HG02610 (cell line): ENCODE results near the gene NOX1.

Experiments
- ATAC-seq: cut with Tn5 transposase; IDR thresholded peaks from one replicate; pipeline ENCODE4 v1.9.1; 2021; ENCODE audit warnings: mild to moderate bottlenecking, moderate library complexity; ENCODE audit not compliant: unreplicated experiment

The NOX1 gene

DNA sequence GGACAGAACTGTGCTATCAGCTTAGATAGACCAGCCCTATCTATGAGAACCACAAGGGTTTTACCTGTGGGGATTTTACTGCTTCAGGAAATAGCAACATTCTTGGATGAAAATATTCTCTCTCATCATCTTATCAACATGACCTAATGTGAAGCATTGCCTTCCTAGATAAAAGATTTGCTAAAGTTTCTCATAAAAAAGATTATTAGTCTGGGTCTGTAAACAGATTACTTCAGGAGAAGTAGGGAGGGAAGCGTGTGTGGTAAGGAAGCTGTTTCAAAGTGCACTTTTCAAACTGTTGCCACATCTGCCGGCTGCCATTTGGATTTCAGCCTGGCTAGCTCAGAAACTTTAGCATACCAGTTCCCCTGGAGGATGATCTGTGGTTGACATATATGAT is at the start of gene NOX1:
TSS of gene NOX1 (minus strand) at position 35 of the 400 bp plus-strand sequence. CDS start 220 bp downstream, outside the sequence.
- no peak for ATAC-seq

DNA sequence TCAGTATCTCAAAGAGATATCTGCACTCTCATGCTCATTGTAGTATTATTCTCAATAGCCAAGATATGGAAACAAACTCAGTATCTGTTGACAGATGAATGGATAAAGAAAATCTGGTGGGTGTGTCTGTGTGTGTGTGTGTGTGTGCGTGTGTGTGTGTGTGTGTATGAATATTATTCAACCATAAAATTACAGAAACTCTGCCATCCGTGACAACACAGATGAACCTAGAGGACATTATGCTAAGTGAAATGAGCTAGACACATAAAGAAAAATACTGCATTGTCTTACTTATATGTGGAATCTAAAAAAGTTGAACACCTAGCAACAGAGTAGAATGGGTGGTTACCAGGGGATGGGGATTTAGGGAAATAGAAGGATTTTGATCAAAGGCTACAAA is 41.4 kb upstream of the NOX1 start:
- ATAC-seq = no peak

DNA sequence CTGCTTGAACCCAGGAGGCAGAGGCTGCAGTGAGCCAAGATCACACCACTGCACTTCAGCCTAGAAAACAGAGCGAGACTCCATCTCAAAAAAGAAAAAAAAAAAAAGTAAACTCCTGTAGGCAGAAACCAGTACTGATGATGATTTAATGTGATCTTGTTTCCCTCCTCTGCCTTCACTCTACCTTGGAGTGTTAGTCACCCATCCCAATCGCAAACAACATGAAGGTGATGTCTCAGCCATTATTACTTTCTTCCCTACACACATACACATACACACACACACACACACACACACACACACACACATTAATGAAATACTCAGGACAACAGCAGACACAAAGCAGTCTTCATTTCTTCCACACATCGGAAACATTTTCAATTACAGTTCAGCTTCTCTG is 39.0 kb upstream of the NOX1 start:
- no peak for ATAC-seq

DNA sequence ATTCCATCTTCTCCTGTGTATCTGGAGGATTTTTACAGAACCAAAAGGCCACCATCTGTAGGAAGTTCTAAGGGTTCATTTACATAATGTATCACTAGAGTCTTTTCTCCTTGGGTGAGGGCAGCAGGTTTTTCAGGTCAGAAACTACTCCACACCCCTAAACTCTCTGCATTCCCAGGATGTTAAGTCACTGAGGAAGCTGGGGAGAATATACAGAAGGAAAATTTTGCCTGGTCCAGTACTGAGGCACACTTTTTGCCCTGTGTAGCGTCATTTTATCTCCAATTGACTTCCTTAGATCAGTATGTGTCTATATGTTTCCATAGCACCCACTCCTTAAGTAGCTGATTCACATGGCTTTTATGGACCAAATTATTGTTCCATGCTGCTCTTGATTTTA is 37.6 kb upstream of the NOX1 start:
- ATAC-seq = no peak

DNA sequence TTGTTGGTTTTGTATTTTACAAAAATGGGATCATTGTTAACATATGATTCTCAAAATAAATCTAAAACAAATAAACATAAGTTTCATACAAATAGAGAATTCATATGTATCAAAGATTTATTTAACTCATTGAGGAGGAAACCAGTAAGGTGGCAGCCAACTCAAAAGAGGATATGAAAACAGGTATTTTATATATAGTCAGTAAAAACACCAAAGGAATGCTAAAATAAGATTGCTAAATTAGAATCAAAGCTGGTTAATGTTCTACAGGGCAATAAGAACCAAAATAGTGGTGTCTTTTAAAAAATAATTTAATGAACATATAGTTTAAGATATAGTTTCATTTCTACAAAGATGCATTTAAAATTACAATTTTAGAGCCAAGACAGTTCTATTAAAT is 31.5 kb upstream of the NOX1 start:
- ATAC-seq = no peak

DNA sequence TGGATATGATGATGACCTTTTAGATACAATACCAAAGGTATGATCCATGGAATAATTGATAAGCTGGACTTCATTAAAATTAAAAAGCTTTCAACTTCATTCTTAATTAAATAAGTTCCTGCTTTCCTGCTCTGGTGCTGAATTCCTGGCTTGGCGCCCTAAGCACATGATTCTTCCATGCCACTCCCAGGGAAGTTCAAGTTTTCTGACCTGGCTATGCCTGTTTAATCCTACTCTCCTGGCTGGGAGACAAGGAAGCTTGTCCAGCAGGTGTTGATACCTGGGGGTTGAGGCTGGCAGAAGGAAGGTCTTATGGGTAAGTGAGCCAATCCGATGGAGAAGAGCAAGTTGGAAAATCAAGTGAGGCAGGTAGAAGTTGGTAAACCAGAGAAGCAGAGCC is 30.3 kb upstream of the NOX1 start:
- ATAC-seq = no peak

DNA sequence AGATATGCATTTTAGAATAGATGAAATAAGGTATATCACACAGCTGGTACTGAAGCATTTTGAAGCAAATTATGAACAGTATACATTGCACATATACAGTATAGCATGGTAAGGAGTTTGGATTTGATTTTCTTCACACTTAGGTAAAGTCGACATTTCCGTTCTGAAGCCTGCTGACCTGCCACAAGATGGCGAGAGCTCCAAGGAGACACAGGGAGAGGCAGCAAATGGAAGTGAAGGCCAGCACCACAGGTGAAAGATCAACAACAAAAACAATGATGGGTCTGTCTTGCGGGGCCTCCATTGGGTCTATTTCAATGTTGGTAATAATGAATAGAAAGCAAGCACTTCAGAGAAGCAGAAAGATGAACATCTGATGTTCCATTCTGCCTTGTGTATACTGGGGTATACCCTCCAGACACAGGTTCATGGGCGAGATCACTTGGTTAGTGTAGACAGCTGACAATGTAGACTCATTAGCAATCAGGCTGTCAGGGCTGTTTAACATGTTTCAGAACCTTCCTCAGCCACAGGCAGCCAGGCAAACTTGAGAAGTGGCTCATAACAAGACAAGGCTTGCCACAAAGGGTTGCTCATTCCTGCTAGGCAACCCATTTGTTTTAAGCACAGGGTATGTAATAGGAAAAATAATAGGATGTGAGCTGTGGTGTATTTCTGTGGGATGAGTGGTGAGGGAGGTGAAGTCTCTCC is 21.4 kb upstream of the NOX1 start:
- ATAC-seq = no peak

DNA sequence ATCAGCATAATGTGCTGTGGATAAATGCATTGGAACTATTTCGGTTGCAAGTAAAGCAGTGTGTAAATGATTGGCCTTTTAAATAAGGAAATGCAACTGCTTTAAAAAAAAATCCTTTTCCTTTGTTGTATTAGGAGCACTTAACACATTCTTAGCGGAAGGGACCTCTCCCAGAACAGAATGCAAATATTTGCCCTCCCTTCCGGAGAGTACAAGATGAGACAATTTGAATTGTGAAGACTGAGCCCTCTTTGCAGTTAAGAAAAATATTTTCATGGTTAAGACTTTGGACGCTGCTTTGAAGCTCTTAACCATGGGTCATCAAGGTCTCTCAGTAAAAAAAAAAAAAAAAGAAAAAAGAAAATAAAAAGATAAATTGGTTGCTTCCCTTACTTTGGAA is 9.5 kb upstream of the NOX1 start:
- ATAC-seq = no peak

DNA sequence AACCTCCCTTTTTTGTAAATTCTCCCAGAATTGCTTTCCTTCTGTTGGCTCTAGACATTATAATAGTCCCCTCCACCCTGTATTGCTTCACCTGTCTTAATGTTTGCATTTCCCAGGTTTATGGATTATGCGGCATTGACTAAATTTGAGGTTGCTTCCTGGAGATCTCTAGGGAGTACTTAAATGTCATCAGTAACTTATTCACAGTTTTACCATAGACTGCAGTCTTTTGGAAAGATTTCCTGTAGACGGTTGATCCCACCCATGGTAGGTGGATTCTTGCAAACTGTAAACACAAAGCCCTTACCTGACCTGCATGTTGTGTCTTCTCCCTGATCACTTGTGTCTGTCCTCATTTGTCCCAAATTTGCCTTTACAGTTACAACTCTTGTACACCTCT is 6.2 kb upstream of the NOX1 start:
- no peak for ATAC-seq

DNA sequence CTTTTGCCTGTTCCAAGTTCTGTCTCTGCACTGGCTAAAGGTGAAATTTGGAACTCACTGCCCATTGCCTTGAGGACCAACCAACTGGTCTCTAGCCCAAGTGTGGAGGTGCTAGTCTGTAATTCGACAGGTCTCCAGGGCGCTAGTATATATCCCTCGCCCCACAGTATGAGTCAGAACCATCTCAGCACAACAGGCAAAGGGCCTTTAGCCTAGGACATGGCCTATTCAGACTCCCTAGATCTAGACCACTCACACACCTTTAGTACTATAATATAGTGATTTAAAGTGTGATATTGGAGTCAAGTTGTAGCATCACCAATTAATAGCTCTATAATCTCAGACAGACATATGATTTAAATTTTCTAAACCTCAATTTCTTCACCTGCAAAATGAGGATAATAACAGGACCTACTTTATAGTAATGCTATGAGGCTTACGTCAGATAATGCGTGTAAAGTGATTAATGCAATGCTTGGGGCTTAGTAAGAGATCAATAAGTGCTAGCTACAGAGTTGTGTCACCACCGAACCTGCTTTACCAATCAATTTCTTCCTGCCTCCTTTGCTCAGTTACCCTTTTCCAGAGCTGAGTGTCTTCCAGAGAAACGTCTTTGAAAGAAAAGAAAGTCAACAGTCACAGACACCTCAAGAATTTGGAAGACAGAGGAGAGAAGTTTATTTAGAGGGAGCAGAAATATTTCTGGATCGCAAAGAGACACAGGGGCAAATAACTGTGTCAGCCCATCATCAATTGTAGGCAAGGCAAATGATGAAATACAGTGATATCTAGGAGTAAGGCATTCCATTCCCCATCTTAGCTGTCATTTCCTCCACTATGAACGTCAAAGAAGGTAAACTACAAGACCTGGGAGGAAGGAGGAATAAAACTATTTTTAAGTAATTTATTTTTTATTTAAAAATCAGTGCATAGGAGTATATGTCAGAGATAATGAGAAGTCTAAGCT is 2.3 kb downstream of the NOX1 start:
- no peak for ATAC-seq

DNA sequence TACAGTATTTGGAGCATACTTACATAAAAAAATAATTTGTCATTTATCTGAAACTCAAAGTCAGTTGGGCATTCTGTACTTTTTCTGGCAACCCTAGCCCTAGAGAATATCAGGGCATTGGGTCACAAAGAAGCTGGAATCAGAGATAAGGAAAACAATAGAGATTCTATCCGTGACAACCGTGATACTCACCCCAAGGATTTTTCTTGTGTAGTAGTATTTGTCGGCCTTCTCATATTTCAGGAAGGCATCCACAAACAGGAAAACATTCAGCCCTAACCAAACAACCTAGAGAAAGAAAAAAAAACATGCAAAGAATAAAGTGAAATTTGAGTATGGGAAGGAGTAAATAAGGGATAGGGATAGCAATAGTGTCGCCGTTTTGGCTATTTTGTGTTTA is 3.6 kb downstream of the NOX1 start:
- ATAC-seq = no peak

DNA sequence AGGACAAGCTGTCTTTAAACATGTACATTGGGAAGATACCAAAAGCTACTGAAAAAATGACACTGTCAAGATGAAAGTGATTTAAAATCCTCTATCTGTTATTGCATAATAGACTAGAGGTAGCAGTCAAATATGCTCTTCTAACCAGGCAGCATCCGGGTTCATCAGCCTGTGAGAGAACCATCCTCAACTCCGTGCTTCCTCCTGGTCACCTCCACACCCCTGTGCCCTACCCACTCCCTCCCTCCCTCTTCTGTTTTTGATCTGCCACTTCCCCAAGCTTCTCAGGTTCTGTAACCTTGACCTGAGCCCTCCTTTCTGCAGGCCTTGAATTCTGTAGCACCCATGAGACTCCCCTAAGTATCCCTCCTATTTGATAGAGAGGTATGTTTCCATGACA is 5.9 kb downstream of the NOX1 start:
- no peak for ATAC-seq

DNA sequence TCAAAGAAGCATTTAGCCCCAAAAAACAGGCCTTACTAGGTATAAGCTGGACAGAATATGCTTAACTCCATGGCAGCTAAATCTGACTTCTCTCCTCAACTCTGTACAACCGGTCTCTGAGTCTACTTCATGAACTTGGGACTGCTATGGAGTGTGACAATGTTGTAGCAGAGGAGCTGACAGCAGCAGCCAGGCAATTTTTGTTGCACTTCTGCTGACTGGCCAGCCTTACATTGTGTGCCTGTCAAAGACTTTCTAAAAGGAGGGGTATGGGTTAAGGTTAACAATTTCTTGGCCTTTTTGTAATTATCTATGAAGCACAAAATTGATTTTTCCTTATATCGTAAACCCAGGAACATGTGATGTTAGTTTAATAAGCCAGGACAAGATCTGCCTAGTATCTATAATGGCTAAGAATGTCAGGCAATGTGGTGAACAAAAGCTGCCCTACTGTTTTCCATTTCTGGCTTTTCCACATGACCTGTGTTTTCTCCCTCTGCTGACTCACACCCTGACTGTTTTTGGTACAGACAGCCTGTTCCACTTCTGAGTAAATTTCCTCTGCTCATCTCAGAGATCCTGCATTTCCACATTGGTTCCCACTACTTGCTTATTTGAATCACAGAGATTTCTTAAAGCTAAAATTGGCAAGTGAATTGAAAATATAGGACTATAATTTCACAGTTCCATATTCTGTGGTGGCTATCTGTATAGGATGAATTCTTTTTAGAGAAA is 9.3 kb downstream of the NOX1 start:
- no peak for ATAC-seq

DNA sequence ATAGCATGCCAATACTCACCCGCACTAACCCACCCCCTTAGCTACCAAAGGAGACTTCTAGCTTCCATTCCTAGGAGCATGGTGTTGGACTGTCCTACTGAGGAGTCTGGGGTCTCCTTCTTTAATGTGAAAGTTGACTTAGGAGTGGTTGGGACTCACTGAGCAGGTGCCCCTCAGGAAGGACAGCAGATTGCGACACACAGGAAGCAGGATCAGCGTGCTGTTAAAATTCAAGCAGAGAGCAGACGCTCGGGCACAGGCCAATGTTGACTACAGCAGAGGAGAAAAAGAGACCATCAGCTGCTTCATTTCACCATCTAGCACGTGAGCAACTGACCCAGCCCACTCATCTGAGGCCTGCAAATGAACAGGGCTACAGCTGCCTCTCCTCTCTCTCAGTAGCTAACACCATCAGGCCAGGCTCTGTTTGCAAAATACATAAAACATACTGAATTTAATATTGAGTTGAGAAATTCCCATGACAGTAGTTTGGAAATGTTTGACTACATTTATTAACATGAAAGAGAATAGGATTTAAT is 10.8 kb downstream of the NOX1 start:
- no peak for ATAC-seq

DNA sequence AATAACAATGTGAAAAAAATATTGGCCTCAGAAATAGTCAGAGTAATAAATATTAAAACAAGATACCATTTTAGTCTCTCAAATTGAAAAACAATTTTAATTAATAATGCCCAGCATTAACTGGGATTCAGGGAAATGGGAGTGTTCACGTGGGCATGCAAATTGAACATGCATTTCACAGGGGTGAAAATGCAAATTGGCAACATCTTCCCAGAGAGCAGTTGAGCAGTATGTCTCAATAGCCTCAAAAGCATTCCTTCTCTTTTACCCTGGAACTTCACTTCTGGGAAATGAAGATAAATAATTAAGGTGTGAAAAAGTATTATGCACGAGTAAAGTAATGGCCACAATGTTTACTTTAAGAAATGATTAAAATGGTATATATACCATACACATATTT is 21.3 kb downstream of the NOX1 start:
- ATAC-seq = no peak

DNA sequence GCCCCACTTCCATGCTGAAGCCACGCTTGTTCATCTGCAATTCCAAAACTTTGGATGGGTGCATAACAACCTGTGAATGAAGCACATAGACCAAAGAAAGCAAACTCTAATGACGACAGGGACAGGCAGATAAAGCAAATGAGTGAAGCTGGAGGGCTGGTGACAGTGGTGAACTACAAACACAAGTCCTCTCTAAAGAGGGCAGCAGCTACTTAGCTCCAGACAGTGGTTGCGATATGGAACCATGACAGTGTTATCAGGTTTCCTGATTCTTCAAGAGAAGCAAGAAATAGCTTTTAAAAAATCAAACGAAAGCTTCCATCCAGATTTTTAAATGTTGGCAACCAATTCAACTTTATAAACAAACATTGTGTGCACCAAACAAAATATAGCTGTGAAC is 23.8 kb downstream of the NOX1 start:
- ATAC-seq = no peak

DNA sequence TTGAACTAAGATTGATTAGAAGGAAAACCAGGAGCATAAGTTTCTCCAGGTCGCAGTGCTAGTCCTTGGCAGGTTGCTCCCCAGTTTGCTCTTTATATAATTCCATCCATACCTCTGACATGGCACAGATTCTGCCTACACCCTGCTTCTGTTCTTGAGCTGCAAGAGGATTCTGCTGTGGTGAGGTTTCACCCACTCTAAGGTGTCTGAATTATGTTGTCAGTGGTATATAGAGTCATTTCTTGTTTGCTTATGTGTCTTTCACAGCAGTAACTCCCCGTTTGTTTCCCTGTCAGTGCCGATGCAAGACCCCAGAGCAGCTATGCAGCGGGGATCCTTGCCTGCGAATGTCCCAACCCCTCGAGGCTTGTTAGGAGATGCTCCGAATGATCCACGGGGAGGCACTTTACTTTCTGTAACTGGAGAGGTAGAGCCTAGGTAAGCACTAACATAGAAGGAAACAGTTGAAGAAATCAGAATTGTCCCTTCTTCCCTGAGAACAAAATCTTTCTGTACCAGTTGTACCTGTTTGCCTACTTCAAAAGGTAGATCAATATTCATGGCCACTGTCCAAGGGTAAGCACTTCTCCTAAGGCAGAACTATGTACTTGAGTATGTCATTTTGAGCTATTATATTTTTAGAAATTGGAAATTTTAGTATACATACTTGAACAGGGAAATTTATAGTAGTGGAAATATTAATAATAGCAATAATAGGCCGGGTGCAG is 42.8 kb downstream of the NOX1 start:
- ATAC-seq = no peak

DNA sequence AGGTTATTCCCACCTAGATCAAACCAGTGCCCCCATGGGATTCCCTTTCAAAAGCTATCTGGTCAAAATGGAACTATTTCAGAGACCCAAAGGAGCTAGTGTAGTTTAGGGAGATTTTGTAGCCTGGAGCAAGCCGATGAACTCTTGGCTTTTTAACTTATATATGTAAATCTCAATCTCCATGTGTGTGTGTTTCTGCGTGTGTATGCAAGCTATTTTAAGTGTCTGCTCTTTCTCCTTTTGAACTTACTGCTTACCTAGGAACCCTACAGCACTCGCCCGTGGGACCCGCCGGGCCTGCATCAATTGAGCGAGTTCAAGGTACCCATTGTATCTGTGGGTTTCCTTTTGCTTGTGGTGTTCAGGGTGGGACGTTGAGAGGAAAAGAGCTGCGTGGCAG is 43.6 kb downstream of the NOX1 start:
- ATAC-seq = peak; percentile 69

DNA sequence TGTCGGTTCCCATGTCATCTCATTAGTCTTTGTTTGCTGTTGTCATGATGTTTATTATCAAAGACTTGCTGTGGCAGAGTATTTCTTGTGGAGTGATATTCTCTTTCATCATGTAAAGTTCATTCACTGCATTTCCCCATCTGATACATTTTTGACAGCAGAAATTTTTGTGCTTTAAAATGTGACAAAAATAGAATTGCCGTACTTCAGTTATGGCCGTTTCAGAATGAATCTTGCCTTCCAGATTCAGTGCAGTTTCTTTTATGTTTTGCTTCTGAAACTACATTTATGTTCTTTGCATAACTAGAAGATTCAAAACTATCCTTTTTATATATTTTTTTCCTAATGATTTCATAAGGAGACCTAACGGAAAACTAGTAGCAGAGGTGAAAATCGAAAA is 44.0 kb downstream of the NOX1 start:
- peak; percentile 45 for ATAC-seq

DNA sequence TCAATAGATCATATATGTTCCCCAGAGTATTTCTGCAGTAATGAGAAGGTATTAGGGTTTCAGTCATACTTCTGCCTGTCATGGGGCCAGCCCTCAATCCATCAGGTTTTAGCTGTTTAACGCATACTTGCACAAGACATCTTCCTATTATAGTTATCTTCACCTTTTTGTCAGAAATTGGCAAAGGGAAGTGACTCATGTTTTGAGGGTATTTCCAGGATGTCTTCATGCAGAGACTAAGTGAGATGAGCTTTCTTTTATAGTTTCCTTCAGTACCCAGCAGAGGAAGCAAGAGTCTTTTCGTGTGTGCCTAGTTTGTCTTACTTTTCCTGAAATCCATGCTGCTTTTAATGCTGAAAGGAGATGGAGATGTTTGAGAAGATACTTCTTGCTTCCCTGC is 44.4 kb downstream of the NOX1 start:
- peak; percentile 76 for ATAC-seq
